B cell (primary cell): ENCODE results near the gene ANAPC13. TPM values are rescaled to one million over a fixed set of nuclear protein-coding genes. Genes with fewer than 3 reads are reported as not detected.

Experiments used
- ATAC-seq: fragments of 200-7000 bp; cut with Tn5 transposase; one replicate; pipeline ENCODE4 v1.10.0; 2021; ENCODE audit warnings: low read depth, mild to moderate bottlenecking, moderate number of reproducible peaks, moderate library complexity
- CTCF ChIA-PET: fragments of 350-600 bp; sonication (Branson Sonifier 250); formaldehyde crosslinking; loops from one replicate; lab custom pipeline; 2021; ENCODE audit warnings: antibody characterized with exemption, inconsistent platforms; lab: Charles Lee
- POLR2A ChIA-PET: fragments of 350-600 bp; sonication (Branson Sonifier 250); formaldehyde crosslinking; loops from one replicate; lab custom pipeline; 2021; ENCODE audit warnings: antibody characterized with exemption; lab: Charles Lee
- DNase-seq: peaks from one replicate; pipeline ENCODE4 v3.0.0; 2013
- H2AFZ ChIP-seq: 2 replicates; pipeline ENCODE4 v1.6.1; 2012; ENCODE audit warnings: mild to moderate bottlenecking, low read depth, low read length; ENCODE audit not compliant: insufficient read depth, poor library complexity, severe bottlenecking
- H3K27ac ChIP-seq, 2 donors: 1 replicate in 1 of 2; 2 replicates in 1 of 2; pipeline ENCODE4 v1.5.1; 2012 to 2013; ENCODE audit warnings: low read length in 2 of 2, mild to moderate bottlenecking in 2 of 2, moderate library complexity in 1 of 2
- H3K27me3 ChIP-seq, 4 experiments: fragments of 200-600 bp in 1 of 4; sonication (generic) in 1 of 4; replicated peaks in 1 of 4; 1 replicate in 2 of 4; 2 replicates in 2 of 4; pipeline versions ENCODE4 v1.6.1 to v1.7.0; 2013 to 2016; ENCODE audit warnings: low read length in 3 of 4, mild to moderate bottlenecking in 2 of 4, mixed read lengths in 1 of 4, moderate library complexity in 1 of 4; ENCODE audit not compliant: insufficient read depth in 4 of 4, control insufficient read depth in 3 of 4; ENCODE audit errors: control extremely low read depth in 1 of 4
- H3K36me3 ChIP-seq, 2 experiments: replicated peaks in 1 of 2; 1 replicate in 1 of 2; 2 replicates in 1 of 2; pipeline versions ENCODE4 v1.6.1 to v1.7.1; 2013; ENCODE audit warnings: low read length in 1 of 2; ENCODE audit not compliant: insufficient read depth in 2 of 2, control insufficient read depth in 1 of 2; ENCODE audit errors: control extremely low read depth in 1 of 2, extremely low read depth in 1 of 2
- H3K4me1 ChIP-seq, 2 donors: fragments of 200-600 bp in 1 of 2; sonication (generic) in 1 of 2; 1 replicate in 1 of 2; 2 replicates in 1 of 2; pipeline versions ENCODE4 v1.5.1 to v1.6.1; 2013 to 2017; ENCODE audit warnings: low read length in 2 of 2; ENCODE audit not compliant: control insufficient read depth in 2 of 2, insufficient read depth in 2 of 2
- H3K4me2 ChIP-seq: replicated peaks from 2 replicates; pipeline ENCODE3; 2012; ENCODE audit warnings: mild to moderate bottlenecking, low read depth, low read length; ENCODE audit not compliant: poor library complexity, severe bottlenecking
- H3K4me3 ChIP-seq, 5 experiments: fragments of 200-600 bp in 1 of 5; sonication (generic) in 1 of 5; 1 replicate in 3 of 5; 2 replicates in 2 of 5; pipeline versions ENCODE4 v1.5.1 to v1.7.0; 2011 to 2016; ENCODE audit warnings: low read length in 4 of 5, mild to moderate bottlenecking in 4 of 5, low read depth in 2 of 5, control low read depth in 1 of 5, moderate library complexity in 1 of 5; ENCODE audit not compliant: insufficient read depth in 1 of 5; ENCODE audit errors: control extremely low read depth in 1 of 5, extremely low read depth in 1 of 5
- H3K79me2 ChIP-seq: fragments of 200-600 bp; sonication (generic); one replicate; pipeline ENCODE4 v1.6.0; 2016; ENCODE audit warnings: low read length; ENCODE audit not compliant: control insufficient read depth, insufficient read depth
- H3K9ac ChIP-seq: fragments of 200-600 bp; sonication (generic); 2 replicates; pipeline ENCODE4 v1.6.1; 2017; ENCODE audit warnings: mild to moderate bottlenecking, low read length, moderate library complexity
- H3K9me3 ChIP-seq, 3 donors: one replicate each; pipeline versions ENCODE4 v1.6.1 to v1.7.1; 2013; ENCODE audit warnings: low read length in 2 of 3; ENCODE audit not compliant: control insufficient read depth in 2 of 3, insufficient read depth in 1 of 3; ENCODE audit errors: control extremely low read depth in 1 of 3
- H4K20me1 ChIP-seq: 2 replicates; pipeline ENCODE4 v1.6.0; 2012; ENCODE audit warnings: mild to moderate bottlenecking, low read length; ENCODE audit not compliant: insufficient read depth, control insufficient read depth, poor library complexity, severe bottlenecking
- H3K27ac Mint-ChIP-seq: one replicate; pipeline ENCODE4 v1.8.0; 2021; ENCODE audit warnings: mixed read lengths
- H3K27me3 Mint-ChIP-seq: one replicate; pipeline ENCODE4 v1.8.0; 2021; ENCODE audit warnings: mixed read lengths
- H3K4me1 Mint-ChIP-seq: one replicate; pipeline ENCODE4 v1.8.0; 2021; ENCODE audit warnings: mixed read lengths
- H3K4me3 Mint-ChIP-seq: one replicate; pipeline ENCODE4 v1.8.0; 2021; ENCODE audit warnings: mixed read lengths
- H3K9me3 Mint-ChIP-seq: one replicate; pipeline ENCODE4 v1.8.0; 2022; ENCODE audit warnings: mixed read lengths; ENCODE audit not compliant: insufficient read depth
- CTCF ChIP-seq: fragments of 200-600 bp; IDR thresholded peaks from one replicate; pipeline ENCODE4 v1.8.0; 2022; ENCODE audit warnings: antibody characterized with exemption, mild to moderate bottlenecking
- EZH2 ChIP-seq: IDR thresholded peaks from 2 replicates; pipeline ENCODE4 v1.6.1; 2012; ENCODE audit warnings: borderline replicate concordance, low read depth, mild to moderate bottlenecking, moderate library complexity, low read length; ENCODE audit not compliant: insufficient read depth, poor library complexity, severe bottlenecking
- WGBS: methylation state at CpG from one replicate; pipeline ENCODE4 v1.1.5; 2013; ENCODE audit warnings: missing lambda C conversion rate; ENCODE audit not compliant: insufficient coverage; 5-methylcytosine and 5-hydroxymethylcytosine counted together
- intact Hi-C: fragments of 100-400 bp; cut with micrococcal nuclease; formaldehyde crosslinking; loops from one replicate; pipeline ENCODE4 v1.10.0; 2022
- polyA plus RNA-seq: library from polyadenylated mRNA; depleted of rRNA; stranded (reverse); fragments of >200 nt; gene quantifications from 2 replicates; pipeline ENCODE4 v1.2.3, GENCODE V29; 2012
- total RNA-seq, 2 donors: library from RNA; stranded (reverse); fragments of 120-200 nt in 1 of 2; gene quantifications; 1 replicate in 1 of 2; 2 replicates in 1 of 2; pipeline versions ENCODE4 v1.2.3 to v1.2.4, GENCODE V29; 2013 to 2022

ANAPC13 gene
- total and polyA plus RNA-seq, 2 donors (not counting 1 experiment from before 2014, with no cell fraction given), result 13.0 to 29.3 TPM

GRCh38 chr3:134535186-134535970, 49.6 kb upstream of the ANAPC13 start:
- H3K27me3 ChIP-seq, result no peaks in the 10 kb centered on the region
- H4K20me1 ChIP-seq, result no peaks in the 10 kb centered on the region
- intact Hi-C loops, result no loop called here
- H3K36me3 ChIP-seq, result peaks cover 18 to 48% of the 10 kb centered on the region in 2 experiments
- no peak for DNase-seq
- no peak for ATAC-seq
- no peak overlapping the region for H3K9ac ChIP-seq
- H3K4me1 ChIP-seq, result no peaks in the 10 kb centered on the region
- Mint-ChIP-seq H3K9me3 (no peaks in the 10 kb centered on the region), H3K4me1 (no peaks in the 10 kb centered on the region), H3K4me3 (no peak overlapping the region), H3K27ac (no peak overlapping the region), H3K27me3 (no peaks in the 10 kb centered on the region)
- 97% methylated on average over 3 of the region's 4 CpGs for WGBS
- POLR2A ChIA-PET, result no interaction called here
- no peaks in the 10 kb centered on the region for H3K79me2 ChIP-seq
- no peak overlapping the region for H3K27ac ChIP-seq
- CTCF ChIA-PET, result no interaction called here
- no peak overlapping the region for H3K4me3 ChIP-seq
- no peak overlapping the region for H3K4me2 ChIP-seq
- no peak for TF ChIP-seq EZH2
- no peak for TF ChIP-seq CTCF
- no peaks in the 10 kb centered on the region for H3K9me3 ChIP-seq
- no peak overlapping the region for H2AFZ ChIP-seq

- TF ChIP-seq EZH2, result no peak
- no peak for TF ChIP-seq CTCF
- Mint-ChIP-seq H3K4me3 (no peak overlapping the region), H3K27me3 (no peaks in the 10 kb centered on the region), H3K9me3 (no peaks in the 10 kb centered on the region), H3K4me1 (no peaks in the 10 kb centered on the region), H3K27ac (no peak overlapping the region)
- ChIA-PET CTCF (interaction anchor here (1.3 kb wide), 1 partner anchor 321 kb away, joined by 3 read pairs; no protein-coding TSS in a partner anchor), POLR2A (no interaction called here)
- DNase-seq (no peak), ATAC-seq (no peak)
- Histone ChIP-seq H3K9ac (no peak overlapping the region), H3K36me3 (peaks cover 14 to 46% of the 10 kb centered on the region in 2 experiments), H3K4me1 (no peaks in the 10 kb centered on the region), H4K20me1 (no peaks in the 10 kb centered on the region), H3K27me3 (no peaks in the 10 kb centered on the region), H3K4me3 (no peak overlapping the region), H3K9me3 (peaks cover 0 to 3% (median 0%) of the 10 kb centered on the region in 3 donors), H3K27ac (no peak overlapping the region), H2AFZ (no peak overlapping the region), H3K4me2 (no peak overlapping the region), H3K79me2 (peaks cover 8% of the 10 kb centered on the region)
- 80% methylated on average over 1 of the region's 1 CpG for WGBS
- intact Hi-C loops, result no loop called here
Observed at GRCh38 chr3:134533493-134533892, 47.7 kb upstream of the ANAPC13 start.
